GM12878 (cell line): Measurements from ENCODE around the gene LNX2. TPM values are rescaled to one million over a fixed set of nuclear protein-coding genes. Genes with fewer than 3 reads are reported as not detected.

Experiments
- BMI1 ChIP-seq: fragments of 450-650 bp; IDR thresholded peaks from 2 replicates; pipeline ENCODE4 v1.6.1; 2016; ENCODE audit warnings: mild to moderate bottlenecking, moderate library complexity, borderline replicate concordance
- CREB1 ChIP-seq: IDR thresholded peaks from 2 replicates; pipeline ENCODE4 v1.6.1; 2012; ENCODE audit warnings: low read depth, mild to moderate bottlenecking, inconsistent platforms
- DPF2 ChIP-seq: fragments of 450-650 bp; IDR thresholded peaks from 2 replicates; pipeline ENCODE4 v1.6.1; 2017; ENCODE audit warnings: mild to moderate bottlenecking
- FOS ChIP-seq: IDR thresholded peaks from 3 replicates; pipeline ENCODE4 v1.6.1; 2011; ENCODE audit warnings: borderline replicate concordance; ENCODE audit not compliant: insufficient read length; ENCODE audit errors: extremely low read depth
- JUNB ChIP-seq: IDR thresholded peaks from 2 replicates; pipeline ENCODE4 v1.6.1; 2016; ENCODE audit warnings: antibody characterized with exemption, mild to moderate bottlenecking
- KDM1A ChIP-seq: fragments of 200-600 bp; sonication (generic); IDR thresholded peaks from 2 replicates; pipeline ENCODE4 v1.6.1; 2016; ENCODE audit warnings: borderline replicate concordance
- LARP7 ChIP-seq: fragments of 450-650 bp; IDR thresholded peaks from 2 replicates; pipeline ENCODE4 v1.6.1; 2017; ENCODE audit warnings: mild to moderate bottlenecking
- MEF2A ChIP-seq: IDR thresholded peaks from 2 replicates; pipeline ENCODE4 v1.6.1; 2011; ENCODE audit warnings: low read depth, mild to moderate bottlenecking, low read length, moderate library complexity; ENCODE audit not compliant: insufficient read depth
- MEF2B ChIP-seq: fragments of 450-650 bp; IDR thresholded peaks from 2 replicates; pipeline ENCODE4 v1.6.1; 2018; ENCODE audit warnings: mild to moderate bottlenecking, moderate library complexity; ENCODE audit not compliant: partially characterized antibody, poor library complexity, severe bottlenecking
- NR2C1 ChIP-seq: fragments of 450-650 bp; IDR thresholded peaks from 2 replicates; pipeline ENCODE4 v1.6.1; 2017; ENCODE audit warnings: antibody characterized with exemption, mild to moderate bottlenecking, moderate library complexity
- POLR2AphosphoS5 ChIP-seq: IDR thresholded peaks from 2 replicates; pipeline ENCODE4 v1.6.1; 2011; ENCODE audit warnings: mild to moderate bottlenecking, low read length, inconsistent platforms
- RAD21 ChIP-seq: IDR thresholded peaks from 2 replicates; pipeline ENCODE4 v1.6.1; 2011; ENCODE audit warnings: mild to moderate bottlenecking, low read depth, low read length, moderate library complexity; ENCODE audit not compliant: insufficient read depth
- SMC3 ChIP-seq: IDR thresholded peaks from 2 replicates; pipeline ENCODE4 v1.6.1; 2011; ENCODE audit warnings: low read length, improper control_type of control experiment, borderline replicate concordance
- SPI1 ChIP-seq: IDR thresholded peaks from 2 replicates; pipeline ENCODE4 v1.6.1; 2011; ENCODE audit warnings: low read depth, mild to moderate bottlenecking, low read length, moderate library complexity, borderline replicate concordance; ENCODE audit not compliant: insufficient read depth
- SRF ChIP-seq, 2 experiments: IDR thresholded peaks; 2 replicates each; pipeline ENCODE4 v1.6.1; 2011; ENCODE audit warnings: low read depth in 2 of 2, low read length in 2 of 2, mild to moderate bottlenecking in 1 of 2, moderate library complexity in 1 of 2
- STAT1 ChIP-seq: fragments of 450-650 bp; conservative IDR thresholded peaks from 2 replicates; pipeline ENCODE4 v1.6.1; 2014; ENCODE audit warnings: antibody characterized with exemption, mild to moderate bottlenecking
- YBX1 ChIP-seq: fragments of 450-650 bp; IDR thresholded peaks from 2 replicates; pipeline ENCODE4 v1.6.1; 2016; ENCODE audit warnings: antibody characterized with exemption
- polyA plus RNA-seq, 11 experiments: library from polyadenylated mRNA; depleted of rRNA in 4 of 11; unstranded in 6 of 11; stranded (reverse) in 5 of 11; fragments of >200 nt; fragmentation: Nextera tagmentation in 4 of 11; fragmentation: Illumina TruSeq in 1 of 11; extraction: Ambion mirVana in 4 of 11; extraction: Trizol in 1 of 11; gene quantifications; 1 replicate in 1 of 11; 2 replicates in 10 of 11; pipeline versions ENCODE4 v1.2.1 to v1.2.3, GENCODE V29; 2011 to 2016; ENCODE audit warnings: inconsistent platforms in 2 of 11, missing spikeins in 2 of 11, low read depth in 1 of 11
- total RNA-seq, 4 experiments: library from RNA; depleted of rRNA in 3 of 4; stranded (reverse); fragments of >200 nt in 3 of 4; fragmentation: Illumina TruSeq in 1 of 4; extraction: Trizol in 1 of 4; gene quantifications; 2 replicates each; pipeline versions ENCODE4 v1.2.1 to v1.2.3, GENCODE V29; 2013 to 2021
- TF ChIP-seq, protein P1 (sequence below): IDR thresholded peaks from 2 replicates; pipeline ENCODE4 v1.6.1; 2011; ENCODE audit warnings: mild to moderate bottlenecking, low read depth, low read length, moderate library complexity; ENCODE audit not compliant: insufficient replicate concordance
- TF ChIP-seq, protein P2 (sequence below): IDR thresholded peaks from 2 replicates; pipeline ENCODE4 v1.6.1; 2012; ENCODE audit warnings: low read length, inconsistent platforms
- TF ChIP-seq, protein P3 (sequence below): fragments of 450-650 bp; IDR thresholded peaks from 2 replicates; pipeline ENCODE4 v1.6.1; 2018; ENCODE audit warnings: mild to moderate bottlenecking, low read depth, moderate library complexity; ENCODE audit not compliant: partially characterized antibody
- TF ChIP-seq, protein P4 (sequence below): fragments of 150-350 bp; IDR thresholded peaks from 2 replicates; pipeline ENCODE4 v1.6.1; 2016; ENCODE audit warnings: low read depth, low read length

LNX2 gene
- total and polyA plus RNA-seq, 10 of the 15 experiments (the other 5 are each of a cell fraction or from before 2014, with no cell fraction given): 1.3 to 7.7 (median 4.4) TPM

DNA sequence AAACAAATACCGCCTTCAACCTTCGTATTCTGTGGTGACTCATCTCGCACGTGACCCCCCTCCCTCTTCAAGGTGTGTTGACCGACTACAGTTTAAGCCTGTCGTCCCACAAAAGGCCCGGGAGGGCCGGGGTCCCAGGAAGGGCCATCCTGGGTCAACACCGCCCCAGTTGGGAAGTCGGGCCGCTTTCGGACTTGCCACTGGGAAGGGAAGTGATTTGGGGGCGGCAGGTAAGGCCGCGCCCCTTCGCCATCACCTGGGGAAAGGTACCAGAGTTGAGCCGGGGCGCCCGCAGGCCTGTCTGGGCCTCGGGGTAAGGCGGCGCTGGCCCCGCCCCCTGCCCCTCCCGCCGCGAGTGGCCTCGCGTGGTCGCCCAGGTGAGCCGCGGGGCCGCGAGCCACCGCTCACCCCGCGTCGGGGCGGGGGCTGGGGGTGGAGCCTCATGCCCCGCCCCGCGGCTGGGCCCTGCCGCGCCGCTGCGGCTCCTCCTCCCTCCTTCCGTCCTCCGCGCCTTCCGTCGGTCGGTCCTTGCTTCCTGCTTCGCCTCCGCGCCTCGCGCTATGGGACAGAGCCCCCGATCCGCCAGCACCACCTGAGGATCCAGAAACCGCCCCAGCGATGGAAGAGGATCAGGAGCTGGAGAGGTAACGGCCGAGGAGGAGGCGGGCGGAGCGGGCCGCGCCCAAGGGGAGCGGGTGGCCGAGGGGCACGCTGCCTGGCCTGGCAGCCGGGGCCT, 1.2 kb upstream of the LNX2 start, which contains the start of gene POLR1D (continued):
- TF ChIP-seq JUNB (peak; percentile 43; the same call in 1 of the 2 replicates), SPI1 (no peak), BMI1 (no peak), YBX1 (no peak), LARP7 (peak; percentile 88), NR2C1 (peak; percentile 21; the same call in 1 of the 2 replicates), POLR2AphosphoS5 (peak; percentile 80), MEF2A (no peak), SRF (IDR thresholded peaks at IDR 0.05; ENCODE audit: low read depth in 2 of 2, low read length in 2 of 2) (no peak), KDM1A (no peak), CREB1 (0 out of 2 replicates have a peak, but pooled peaks have one; percentile 22), MEF2B (no peak), SMC3 (no peak), STAT1 (no peak), FOS (no peak), RAD21 (no peak), DPF2 (0 out of 2 replicates have a peak, but pooled peaks have one; percentile 51)
- TF ChIP-seq, protein P1, sequence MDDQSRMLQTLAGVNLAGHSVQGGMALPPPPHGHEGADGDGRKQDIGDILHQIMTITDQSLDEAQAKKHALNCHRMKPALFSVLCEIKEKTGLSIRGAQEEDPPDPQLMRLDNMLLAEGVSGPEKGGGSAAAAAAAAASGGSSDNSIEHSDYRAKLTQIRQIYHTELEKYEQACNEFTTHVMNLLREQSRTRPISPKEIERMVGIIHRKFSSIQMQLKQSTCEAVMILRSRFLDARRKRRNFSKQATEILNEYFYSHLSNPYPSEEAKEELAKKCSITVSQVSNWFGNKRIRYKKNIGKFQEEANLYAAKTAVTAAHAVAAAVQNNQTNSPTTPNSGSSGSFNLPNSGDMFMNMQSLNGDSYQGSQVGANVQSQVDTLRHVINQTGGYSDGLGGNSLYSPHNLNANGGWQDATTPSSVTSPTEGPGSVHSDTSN: no peak
- TF ChIP-seq, protein P2, sequence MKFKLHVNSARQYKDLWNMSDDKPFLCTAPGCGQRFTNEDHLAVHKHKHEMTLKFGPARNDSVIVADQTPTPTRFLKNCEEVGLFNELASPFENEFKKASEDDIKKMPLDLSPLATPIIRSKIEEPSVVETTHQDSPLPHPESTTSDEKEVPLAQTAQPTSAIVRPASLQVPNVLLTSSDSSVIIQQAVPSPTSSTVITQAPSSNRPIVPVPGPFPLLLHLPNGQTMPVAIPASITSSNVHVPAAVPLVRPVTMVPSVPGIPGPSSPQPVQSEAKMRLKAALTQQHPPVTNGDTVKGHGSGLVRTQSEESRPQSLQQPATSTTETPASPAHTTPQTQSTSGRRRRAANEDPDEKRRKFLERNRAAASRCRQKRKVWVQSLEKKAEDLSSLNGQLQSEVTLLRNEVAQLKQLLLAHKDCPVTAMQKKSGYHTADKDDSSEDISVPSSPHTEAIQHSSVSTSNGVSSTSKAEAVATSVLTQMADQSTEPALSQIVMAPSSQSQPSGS: no peak
- TF ChIP-seq, protein P3, sequence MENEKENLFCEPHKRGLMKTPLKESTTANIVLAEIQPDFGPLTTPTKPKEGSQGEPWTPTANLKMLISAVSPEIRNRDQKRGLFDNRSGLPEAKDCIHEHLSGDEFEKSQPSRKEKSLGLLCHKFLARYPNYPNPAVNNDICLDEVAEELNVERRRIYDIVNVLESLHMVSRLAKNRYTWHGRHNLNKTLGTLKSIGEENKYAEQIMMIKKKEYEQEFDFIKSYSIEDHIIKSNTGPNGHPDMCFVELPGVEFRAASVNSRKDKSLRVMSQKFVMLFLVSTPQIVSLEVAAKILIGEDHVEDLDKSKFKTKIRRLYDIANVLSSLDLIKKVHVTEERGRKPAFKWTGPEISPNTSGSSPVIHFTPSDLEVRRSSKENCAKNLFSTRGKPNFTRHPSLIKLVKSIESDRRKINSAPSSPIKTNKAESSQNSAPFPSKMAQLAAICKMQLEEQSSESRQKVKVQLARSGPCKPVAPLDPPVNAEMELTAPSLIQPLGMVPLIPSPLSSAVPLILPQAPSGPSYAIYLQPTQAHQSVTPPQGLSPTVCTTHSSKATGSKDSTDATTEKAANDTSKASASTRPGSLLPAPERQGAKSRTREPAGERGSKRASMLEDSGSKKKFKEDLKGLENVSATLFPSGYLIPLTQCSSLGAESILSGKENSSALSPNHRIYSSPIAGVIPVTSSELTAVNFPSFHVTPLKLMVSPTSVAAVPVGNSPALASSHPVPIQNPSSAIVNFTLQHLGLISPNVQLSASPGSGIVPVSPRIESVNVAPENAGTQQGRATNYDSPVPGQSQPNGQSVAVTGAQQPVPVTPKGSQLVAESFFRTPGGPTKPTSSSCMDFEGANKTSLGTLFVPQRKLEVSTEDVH: no peak
- TF ChIP-seq, protein P4, sequence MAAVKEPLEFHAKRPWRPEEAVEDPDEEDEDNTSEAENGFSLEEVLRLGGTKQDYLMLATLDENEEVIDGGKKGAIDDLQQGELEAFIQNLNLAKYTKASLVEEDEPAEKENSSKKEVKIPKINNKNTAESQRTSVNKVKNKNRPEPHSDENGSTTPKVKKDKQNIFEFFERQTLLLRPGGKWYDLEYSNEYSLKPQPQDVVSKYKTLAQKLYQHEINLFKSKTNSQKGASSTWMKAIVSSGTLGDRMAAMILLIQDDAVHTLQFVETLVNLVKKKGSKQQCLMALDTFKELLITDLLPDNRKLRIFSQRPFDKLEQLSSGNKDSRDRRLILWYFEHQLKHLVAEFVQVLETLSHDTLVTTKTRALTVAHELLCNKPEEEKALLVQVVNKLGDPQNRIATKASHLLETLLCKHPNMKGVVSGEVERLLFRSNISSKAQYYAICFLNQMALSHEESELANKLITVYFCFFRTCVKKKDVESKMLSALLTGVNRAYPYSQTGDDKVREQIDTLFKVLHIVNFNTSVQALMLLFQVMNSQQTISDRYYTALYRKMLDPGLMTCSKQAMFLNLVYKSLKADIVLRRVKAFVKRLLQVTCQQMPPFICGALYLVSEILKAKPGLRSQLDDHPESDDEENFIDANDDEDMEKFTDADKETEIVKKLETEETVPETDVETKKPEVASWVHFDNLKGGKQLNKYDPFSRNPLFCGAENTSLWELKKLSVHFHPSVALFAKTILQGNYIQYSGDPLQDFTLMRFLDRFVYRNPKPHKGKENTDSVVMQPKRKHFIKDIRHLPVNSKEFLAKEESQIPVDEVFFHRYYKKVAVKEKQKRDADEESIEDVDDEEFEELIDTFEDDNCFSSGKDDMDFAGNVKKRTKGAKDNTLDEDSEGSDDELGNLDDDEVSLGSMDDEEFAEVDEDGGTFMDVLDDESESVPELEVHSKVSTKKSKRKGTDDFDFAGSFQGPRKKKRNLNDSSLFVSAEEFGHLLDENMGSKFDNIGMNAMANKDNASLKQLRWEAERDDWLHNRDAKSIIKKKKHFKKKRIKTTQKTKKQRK: no peak
